HG03135 (cell line): Measurements from ENCODE around the gene SDCCAG8.
A peak's percentile ranks its signal among the peaks of the same experiment; 100 is the strongest.
"Not testable (repeated sequence)": the region's sequence is repeated elsewhere in the genome, so short reads cannot be mapped to it uniquely, and the experiment has no call there.

Source experiments
- ATAC-seq: cut with Tn5 transposase; IDR thresholded peaks from one replicate; pipeline ENCODE4 v1.9.1; 2021; ENCODE audit warnings: mild to moderate bottlenecking, moderate library complexity; ENCODE audit not compliant: unreplicated experiment

Gene SDCCAG8

GRCh38 chr1:243323491-243323890, 67.7 kb downstream of the SDCCAG8 start:
- ATAC-seq, result no peak

DNA sequence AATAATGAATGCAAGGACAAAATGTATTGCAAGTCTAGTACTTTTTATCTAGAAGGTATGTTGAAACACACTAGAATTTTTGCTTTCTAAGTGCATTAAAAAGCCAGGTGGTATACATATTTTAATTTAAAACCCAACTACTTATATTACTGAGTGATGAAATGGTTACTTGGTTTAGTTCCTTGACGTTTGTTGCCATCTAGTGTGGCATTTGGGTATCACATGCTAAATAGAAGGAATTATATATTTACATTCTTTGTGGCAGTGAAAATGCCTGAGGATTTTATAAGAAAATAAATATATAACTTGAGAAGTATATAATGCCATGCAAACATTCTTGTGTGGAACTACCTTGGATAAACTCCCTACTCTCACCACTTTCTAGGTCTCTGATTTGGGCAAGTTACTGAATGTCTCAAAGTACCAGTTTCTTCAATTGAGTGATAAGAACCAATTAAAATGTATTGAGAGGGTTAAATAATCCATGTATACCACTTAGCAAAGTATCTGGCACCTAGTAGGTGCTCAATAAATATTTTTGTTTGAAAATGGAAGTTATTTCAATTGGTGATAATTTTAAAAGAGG, 69.6 kb downstream of the SDCCAG8 start:
- no peak for ATAC-seq

- no peak for ATAC-seq
Measured at GRCh38 chr1:243332440-243332839, 76.6 kb downstream of the SDCCAG8 start.

GRCh38 chr1:243335292-243335691, 79.5 kb downstream of the SDCCAG8 start:
- no peak for ATAC-seq

DNA sequence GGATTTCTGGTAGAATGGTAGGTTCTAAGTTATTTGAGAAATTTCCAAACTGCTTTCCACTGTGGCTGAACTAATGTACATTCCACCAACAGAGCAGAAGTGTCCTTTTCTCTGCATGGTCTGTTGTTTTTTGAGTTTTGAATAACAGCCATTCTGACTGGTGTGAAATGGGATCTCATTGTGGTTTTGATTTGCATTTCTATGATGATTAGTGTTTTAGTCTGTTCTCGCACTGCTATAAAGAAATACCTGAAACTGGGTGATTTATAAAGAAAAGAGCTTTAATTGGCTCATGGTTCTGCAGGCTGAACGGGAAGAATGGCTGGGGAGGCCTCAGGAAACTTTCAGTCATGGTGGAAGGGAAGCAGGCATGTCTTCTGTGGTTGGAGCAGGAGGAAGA, 80.3 kb downstream of the SDCCAG8 start:
- no peak for ATAC-seq

GRCh38 chr1:243338848-243339247, 83.0 kb downstream of the SDCCAG8 start:
- ATAC-seq, result not testable (repeated sequence)

GRCh38 chr1:243341074-243341473, 85.2 kb downstream of the SDCCAG8 start:
- no peak for ATAC-seq

GRCh38 chr1:243343970-243344937, 88.4 kb downstream of the SDCCAG8 start:
- ATAC-seq, result peak; percentile 60

GRCh38 chr1:243345205-243345604, 89.4 kb downstream of the SDCCAG8 start:
- ATAC-seq, result no peak

GRCh38 chr1:243346016-243346415, 90.2 kb downstream of the SDCCAG8 start:
- ATAC-seq, result no peak

DNA sequence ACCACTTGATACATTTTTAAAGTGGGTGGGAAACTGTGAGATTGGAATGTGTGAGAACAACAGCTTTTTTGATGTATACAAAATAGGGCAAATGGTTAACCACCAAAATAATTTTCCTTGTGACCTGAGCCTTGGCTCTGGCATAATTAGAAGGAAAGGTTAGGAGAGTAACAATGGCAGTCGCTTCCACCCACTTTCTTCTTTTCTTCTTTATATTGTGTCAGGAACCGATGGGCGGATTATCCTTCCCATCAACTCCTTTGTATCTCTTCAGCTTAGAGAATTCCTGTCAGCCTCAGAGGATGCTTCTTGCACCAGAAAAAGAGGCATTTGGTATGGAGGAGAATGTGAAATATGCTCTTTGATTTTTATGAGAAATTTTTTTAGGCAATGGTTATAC, 90.6 kb downstream of the SDCCAG8 start:
- ATAC-seq, result no peak

DNA sequence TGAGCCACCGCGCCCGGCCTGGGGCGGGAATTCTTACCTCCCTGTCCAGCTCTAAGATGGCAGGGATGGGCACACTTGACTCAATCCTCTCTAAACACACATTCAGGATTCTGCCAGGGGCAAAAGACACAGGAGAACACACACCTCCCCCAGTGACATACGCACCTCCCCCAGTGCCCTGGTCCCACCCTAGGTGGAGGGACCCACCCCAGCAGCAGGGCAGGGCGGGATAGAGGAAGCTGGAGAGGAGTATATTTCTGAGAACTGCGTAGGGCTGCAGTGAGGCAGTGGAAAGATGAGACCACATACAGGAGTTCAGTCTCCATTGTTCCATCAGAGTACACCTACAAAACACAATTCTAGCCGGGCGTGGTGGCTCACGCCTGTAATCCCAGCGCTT, 92.5 kb downstream of the SDCCAG8 start:
- ATAC-seq, result no peak

DNA sequence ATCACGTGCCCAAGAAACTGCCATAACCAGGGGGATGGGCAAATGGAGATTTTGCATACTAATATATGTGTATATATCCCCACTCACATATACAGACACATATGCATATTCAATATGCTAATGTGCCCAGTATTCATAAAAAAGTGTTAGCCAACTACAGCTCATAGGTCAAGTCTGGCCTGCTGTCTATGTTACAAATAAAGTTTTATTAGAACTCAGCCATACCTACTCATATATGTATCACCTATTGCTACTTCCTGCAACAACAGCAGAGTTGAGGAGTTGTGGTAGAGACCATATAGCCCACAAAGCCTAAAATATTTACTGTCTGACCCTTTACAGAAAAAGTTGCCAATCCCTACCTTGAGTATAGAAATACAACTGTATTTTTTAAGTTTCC, 93.3 kb downstream of the SDCCAG8 start:
- no peak for ATAC-seq

- ATAC-seq, result no peak
Measured at GRCh38 chr1:243351337-243351736, 95.5 kb downstream of the SDCCAG8 start.

- ATAC-seq, result peak; percentile 58
Measured at GRCh38 chr1:243354511-243355153, 98.8 kb downstream of the SDCCAG8 start.

GRCh38 chr1:243363832-243364231, 108.0 kb downstream of the SDCCAG8 start:
- no peak for ATAC-seq

DNA sequence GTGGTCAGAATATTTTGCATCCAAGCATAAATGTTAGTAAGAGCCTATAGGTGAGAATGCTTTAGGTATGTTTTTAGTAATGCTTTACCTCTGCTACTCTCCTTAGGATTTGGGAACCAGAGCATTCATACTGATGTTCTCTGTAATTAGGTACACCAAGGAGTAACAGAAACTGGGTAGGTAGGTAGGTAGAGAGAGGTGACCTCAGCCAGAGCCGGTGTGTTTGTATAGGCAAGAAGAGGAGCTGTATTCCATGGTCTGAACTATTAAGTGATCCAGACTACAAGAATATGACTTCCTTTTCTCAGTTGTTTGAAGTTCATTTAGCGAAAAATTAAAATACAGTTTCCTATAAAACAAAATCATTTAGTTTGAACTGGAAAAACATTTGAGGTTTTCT, 108.5 kb downstream of the SDCCAG8 start:
- no peak for ATAC-seq

GRCh38 chr1:243364866-243365265, 109.0 kb downstream of the SDCCAG8 start:
- ATAC-seq, result no peak

DNA sequence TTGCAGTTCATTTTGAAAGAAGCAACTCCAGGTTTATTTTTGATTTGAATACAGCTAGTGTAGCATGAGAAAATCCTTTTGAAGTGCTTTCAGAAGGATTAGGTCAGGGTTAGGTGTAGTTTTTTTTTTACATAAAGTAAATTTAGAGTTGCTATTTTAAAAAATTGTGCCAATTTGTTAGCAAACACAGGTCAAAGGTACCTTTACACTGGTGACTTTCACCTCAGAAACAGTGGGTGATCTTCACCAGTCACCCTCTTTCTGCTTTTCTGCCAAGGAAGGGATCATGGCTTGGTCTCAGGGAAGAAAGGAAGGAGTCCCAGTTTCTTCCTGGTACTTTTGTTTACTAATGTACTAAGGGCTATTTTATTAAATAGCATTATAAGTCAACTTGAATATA, 111.5 kb downstream of the SDCCAG8 start:
- no peak for ATAC-seq

DNA sequence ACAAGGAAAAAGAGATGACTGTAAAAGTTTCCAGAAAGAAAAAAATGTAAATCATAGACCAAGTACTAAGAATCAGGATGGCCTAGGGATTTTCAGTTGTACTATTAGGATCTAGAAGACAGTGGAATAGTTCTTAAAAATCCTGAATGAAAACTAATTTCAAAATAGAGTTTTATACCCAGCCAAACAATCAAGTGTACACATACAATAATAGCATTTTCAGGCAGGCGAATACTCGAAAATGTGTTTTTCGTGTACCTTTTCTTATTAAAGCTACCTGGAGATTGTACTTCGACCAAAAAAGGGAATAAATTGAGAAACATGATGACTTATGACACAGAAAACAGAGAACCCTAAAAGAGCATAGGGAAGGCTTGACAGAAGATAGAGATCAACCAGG, 118.6 kb downstream of the SDCCAG8 start:
- no peak for ATAC-seq

DNA sequence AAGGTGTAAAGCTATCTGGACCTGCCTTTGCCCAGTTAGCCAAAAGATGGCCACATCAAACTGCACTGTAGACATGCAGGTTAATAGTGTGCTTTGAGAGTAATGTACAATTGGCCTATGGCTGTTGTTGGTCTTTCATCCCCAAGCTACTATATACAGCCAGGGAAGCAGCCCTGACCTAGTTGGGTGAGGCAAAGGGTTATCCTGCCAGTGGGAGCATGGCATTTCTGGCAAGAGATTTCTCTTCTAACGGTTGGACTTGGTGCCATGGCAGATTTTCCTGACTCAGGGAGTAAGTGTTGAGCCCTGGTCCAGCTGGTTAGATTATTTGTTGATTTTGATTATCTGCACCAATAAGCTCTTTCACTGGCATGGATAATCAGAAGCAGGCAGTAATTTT, 119.8 kb downstream of the SDCCAG8 start:
- no peak for ATAC-seq

- no peak for ATAC-seq
Measured at GRCh38 chr1:243378669-243379068, 122.8 kb downstream of the SDCCAG8 start.
